Progenitor cell of endocrine pancreas (in vitro differentiated cells): Measurements from ENCODE around the gene PDZD2. TPM values are rescaled to one million over a fixed set of nuclear protein-coding genes. Genes with fewer than 3 reads are reported as not detected.
"Not testable (repeated sequence)": the region's sequence is repeated elsewhere in the genome, so short reads cannot be mapped to it uniquely, and the experiment has no call there.

Experiments used
- DNase-seq: peaks from one replicate; pipeline ENCODE4 v3.0.0; 2021; ENCODE audit warnings: low spot score; ENCODE audit not compliant: unreplicated experiment
- H3K27ac Mint-ChIP-seq: 2 replicates; pipeline ENCODE4 v1.8.0; 2021; ENCODE audit warnings: mild to moderate bottlenecking, moderate library complexity, mixed read lengths
- H3K27me3 Mint-ChIP-seq: 2 replicates; pipeline ENCODE4 v1.8.0; 2021; ENCODE audit warnings: mixed read lengths
- H3K36me3 Mint-ChIP-seq: 2 replicates; pipeline ENCODE4 v1.8.0; 2022; ENCODE audit warnings: mixed read lengths; ENCODE audit not compliant: insufficient read depth
- H3K4me1 Mint-ChIP-seq: 2 replicates; pipeline ENCODE4 v1.8.0; 2021; ENCODE audit warnings: low read depth, mixed read lengths
- H3K4me3 Mint-ChIP-seq: 2 replicates; pipeline ENCODE4 v1.8.0; 2021; ENCODE audit warnings: low read depth, mild to moderate bottlenecking, moderate library complexity, mixed read lengths
- H3K9me3 Mint-ChIP-seq: 2 replicates; pipeline ENCODE4 v1.8.0; 2021; ENCODE audit warnings: low read depth, mixed read lengths
- total RNA-seq: library from RNA; stranded (reverse); gene quantifications from 2 replicates; pipeline ENCODE4 v1.2.1, GENCODE V29; 2021
- TF ChIP-seq, protein P1 (sequence below): fragments of 200-600 bp; sonication (generic); IDR thresholded peaks from one replicate; pipeline ENCODE4 v1.5.0; 2021; ENCODE audit warnings: antibody characterized with exemption, mild to moderate bottlenecking; ENCODE audit not compliant: unreplicated experiment

The PDZD2 gene
- total RNA-seq, 1 donor from 2014 or later = 3.1 TPM

DNA sequence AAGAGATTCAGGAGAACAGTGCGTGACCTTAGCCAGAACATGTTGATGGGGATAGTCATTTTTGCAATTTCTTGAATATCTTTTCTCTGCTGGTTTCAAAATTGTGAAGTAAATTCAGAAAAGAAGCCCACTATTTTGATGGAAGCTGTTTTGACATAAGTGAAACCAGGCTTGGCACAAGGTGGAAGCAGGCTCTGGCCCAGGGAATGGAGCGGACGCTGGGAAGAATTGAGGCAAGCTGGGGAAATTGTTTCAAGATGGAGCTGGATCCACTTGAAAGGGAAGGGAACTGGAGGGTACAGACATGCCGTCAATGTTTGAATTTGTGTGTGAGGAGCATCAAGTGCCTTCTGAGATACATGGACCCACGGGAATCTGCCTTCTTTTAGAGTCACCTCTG, 328.0 kb downstream of the PDZD2 start:
- no peak overlapping the region for H3K27ac Mint-ChIP-seq
- H3K4me1 Mint-ChIP-seq = peaks cover 6% of the 10 kb centered on the region
- TF ChIP-seq, protein P1, sequence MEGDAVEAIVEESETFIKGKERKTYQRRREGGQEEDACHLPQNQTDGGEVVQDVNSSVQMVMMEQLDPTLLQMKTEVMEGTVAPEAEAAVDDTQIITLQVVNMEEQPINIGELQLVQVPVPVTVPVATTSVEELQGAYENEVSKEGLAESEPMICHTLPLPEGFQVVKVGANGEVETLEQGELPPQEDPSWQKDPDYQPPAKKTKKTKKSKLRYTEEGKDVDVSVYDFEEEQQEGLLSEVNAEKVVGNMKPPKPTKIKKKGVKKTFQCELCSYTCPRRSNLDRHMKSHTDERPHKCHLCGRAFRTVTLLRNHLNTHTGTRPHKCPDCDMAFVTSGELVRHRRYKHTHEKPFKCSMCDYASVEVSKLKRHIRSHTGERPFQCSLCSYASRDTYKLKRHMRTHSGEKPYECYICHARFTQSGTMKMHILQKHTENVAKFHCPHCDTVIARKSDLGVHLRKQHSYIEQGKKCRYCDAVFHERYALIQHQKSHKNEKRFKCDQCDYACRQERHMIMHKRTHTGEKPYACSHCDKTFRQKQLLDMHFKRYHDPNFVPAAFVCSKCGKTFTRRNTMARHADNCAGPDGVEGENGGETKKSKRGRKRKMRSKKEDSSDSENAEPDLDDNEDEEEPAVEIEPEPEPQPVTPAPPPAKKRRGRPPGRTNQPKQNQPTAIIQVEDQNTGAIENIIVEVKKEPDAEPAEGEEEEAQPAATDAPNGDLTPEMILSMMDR = no peak
- DNase-seq = no peak
- H3K27me3 Mint-ChIP-seq = no peaks in the 10 kb centered on the region
- H3K36me3 Mint-ChIP-seq = no peaks in the 10 kb centered on the region
- no peaks in the 10 kb centered on the region for H3K9me3 Mint-ChIP-seq
- H3K4me3 Mint-ChIP-seq = no peak overlapping the region

DNA sequence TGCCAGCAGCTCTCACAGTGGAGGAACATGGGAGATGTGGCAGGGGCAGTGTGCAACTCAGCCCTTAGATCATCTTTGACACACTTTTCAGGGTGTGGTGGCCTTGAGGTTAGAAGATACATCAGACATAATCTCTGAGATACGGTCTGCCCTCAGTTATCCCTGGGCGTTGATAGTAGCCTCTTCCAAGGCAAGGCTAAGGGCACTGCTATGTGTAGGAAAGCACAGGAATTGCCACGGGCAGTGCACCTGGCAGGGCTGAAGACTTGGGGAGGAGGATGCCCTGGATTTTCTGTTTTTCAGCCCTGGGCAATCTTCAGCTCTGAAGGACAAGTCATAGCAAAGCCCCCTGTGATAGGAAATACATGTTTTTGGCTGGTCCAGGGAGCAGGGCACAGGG, 328.5 kb downstream of the PDZD2 start:
- Mint-ChIP-seq H3K9me3 (no peaks in the 10 kb centered on the region), H3K4me1 (peaks cover 5% of the 10 kb centered on the region), H3K27ac (no peak overlapping the region), H3K27me3 (no peaks in the 10 kb centered on the region), H3K4me3 (no peak overlapping the region), H3K36me3 (no peaks in the 10 kb centered on the region)
- TF ChIP-seq, protein P1 = no peak
- DNase-seq = no peak

DNA sequence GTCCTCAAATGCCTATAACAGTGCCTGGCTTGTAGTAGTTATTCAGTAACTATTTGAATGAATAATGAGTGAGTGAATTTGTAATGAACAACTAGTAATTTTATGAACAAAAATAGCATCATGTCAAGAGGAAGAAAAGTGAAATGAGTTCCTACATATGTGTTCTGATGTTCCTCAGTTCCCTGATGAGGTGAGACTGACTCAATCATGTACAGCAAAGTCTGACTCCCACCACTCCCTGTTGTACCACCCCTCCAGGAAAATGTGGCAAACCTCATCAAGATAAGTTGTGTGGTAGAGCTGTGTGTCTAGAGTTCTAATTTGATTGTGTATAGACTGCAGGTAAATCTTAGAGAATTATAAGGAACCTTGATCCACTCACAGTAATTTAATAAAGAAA, 333.6 kb downstream of the PDZD2 start:
- DNase-seq = no peak
- Mint-ChIP-seq H3K4me3 (no peak overlapping the region), H3K4me1 (no peaks in the 10 kb centered on the region), H3K36me3 (no peaks in the 10 kb centered on the region), H3K27ac (no peak overlapping the region), H3K27me3 (no peaks in the 10 kb centered on the region), H3K9me3 (no peaks in the 10 kb centered on the region)
- TF ChIP-seq, protein P1 = no peak

DNA sequence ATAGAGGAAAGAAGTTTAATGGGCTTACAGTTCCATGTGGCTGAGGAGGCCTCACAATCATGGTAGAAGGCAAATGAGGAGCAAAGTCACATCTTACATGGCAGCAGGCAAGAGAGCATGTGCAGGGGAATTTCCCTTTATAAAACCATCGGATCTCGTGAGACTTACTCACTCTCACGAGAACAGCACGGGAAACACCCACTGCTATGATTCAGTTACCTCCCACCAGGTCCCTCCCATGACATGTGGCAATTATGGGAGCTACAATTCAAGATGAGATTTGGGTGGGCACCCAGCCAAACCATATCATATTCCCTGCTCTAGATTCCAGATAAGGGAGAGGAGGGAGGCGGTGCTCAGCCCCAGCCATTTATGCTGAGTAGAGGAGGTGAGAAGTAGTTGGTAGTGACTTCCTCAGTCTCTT, 336.3 kb downstream of the PDZD2 start:
- not testable (repeated sequence) for H3K9me3 Mint-ChIP-seq, H3K4me3 Mint-ChIP-seq, H3K27ac Mint-ChIP-seq, H3K27me3 Mint-ChIP-seq, H3K36me3 Mint-ChIP-seq, H3K4me1 Mint-ChIP-seq, DNase-seq

DNA sequence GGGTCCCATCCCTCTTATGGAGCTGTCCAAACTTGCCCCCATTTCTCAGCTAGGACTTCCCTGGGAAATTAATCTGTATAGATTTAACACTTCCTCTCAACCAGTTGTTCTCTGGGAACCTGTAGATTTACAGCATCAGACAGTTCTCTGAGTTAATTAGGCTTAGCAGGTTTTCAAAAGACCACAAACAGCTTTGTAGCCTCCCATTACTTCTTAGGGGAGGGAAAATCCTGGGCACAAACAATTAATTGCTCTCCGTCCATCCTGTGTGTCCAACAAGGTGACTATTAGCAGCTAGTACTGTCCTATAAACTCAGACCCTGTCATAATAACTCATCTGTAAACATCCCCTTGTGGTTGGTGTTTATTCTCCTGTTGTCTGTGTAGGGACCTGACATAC, 337.2 kb downstream of the PDZD2 start:
- no peak for DNase-seq
- Mint-ChIP-seq H3K4me1 (no peaks in the 10 kb centered on the region), H3K4me3 (no peak overlapping the region), H3K36me3 (no peaks in the 10 kb centered on the region), H3K27ac (no peak overlapping the region), H3K9me3 (no peaks in the 10 kb centered on the region), H3K27me3 (no peaks in the 10 kb centered on the region)
- TF ChIP-seq, protein P1 = no peak

DNA sequence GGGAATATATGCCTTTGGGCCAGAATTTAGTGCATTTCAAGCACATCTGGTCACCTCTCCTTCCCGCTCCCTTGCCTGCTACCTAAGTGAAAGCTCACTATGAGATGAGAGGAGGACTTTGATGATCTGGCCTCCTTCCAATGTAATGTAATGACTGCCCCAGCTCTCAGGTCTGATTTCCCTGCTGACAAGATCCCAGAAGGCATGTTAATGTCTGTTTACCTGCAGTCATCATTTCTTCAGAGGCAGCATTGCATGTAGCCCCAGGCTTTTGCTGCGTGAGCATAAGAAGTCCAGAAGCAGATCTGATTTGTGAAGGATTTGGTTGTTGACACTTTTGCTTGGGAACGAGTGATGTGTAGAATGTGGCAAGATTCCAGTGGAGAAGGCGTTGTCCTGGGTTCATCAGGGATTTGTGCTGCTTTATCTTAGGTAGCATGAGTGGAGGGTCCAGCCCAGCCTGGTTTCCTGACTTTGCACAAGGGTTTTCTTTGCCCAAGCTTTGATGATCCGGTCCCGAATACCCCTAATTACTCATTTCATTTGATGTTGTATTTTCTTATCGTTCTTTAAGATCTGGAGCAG, 342.5 kb downstream of the PDZD2 start:
- TF ChIP-seq, protein P1 = no peak
- no peaks in the 10 kb centered on the region for H3K27me3 Mint-ChIP-seq
- no peaks in the 10 kb centered on the region for H3K4me1 Mint-ChIP-seq
- no peaks in the 10 kb centered on the region for H3K36me3 Mint-ChIP-seq
- H3K4me3 Mint-ChIP-seq = no peak overlapping the region
- H3K27ac Mint-ChIP-seq = no peak overlapping the region
- H3K9me3 Mint-ChIP-seq = no peaks in the 10 kb centered on the region
- no peak for DNase-seq
